GM18511 (cell line): ENCODE results near the gene RPH3AL.
"Not testable (repeated sequence)": the region's sequence is repeated elsewhere in the genome, so short reads cannot be mapped to it uniquely, and the experiment has no call there.

ENCODE experiments used
- ATAC-seq: cut with Tn5 transposase; IDR thresholded peaks from one replicate; pipeline ENCODE4 v1.9.1; 2021; ENCODE audit warnings: mild to moderate bottlenecking, moderate library complexity; ENCODE audit not compliant: unreplicated experiment

Gene RPH3AL

GRCh38 chr17:320809-321385 lies 31.7 kb downstream of the RPH3AL start:
- no peak for ATAC-seq

- ATAC-seq = no peak
These were observed 32.5 kb downstream of the RPH3AL start for GRCh38 chr17:320139-320538.

- no peak for ATAC-seq
These were observed 33.3 kb downstream of the RPH3AL start for GRCh38 chr17:319266-319665.

- not testable (repeated sequence) for ATAC-seq
These were observed 35.5 kb downstream of the RPH3AL start for GRCh38 chr17:317070-317469.

GRCh38 chr17:315399-315798 lies 37.2 kb downstream of the RPH3AL start:
- not testable (repeated sequence) for ATAC-seq

GRCh38 chr17:314614-314944 lies 38.0 kb downstream of the RPH3AL start:
- not testable (repeated sequence) for ATAC-seq

GRCh38 chr17:313911-314613 lies 38.5 kb downstream of the RPH3AL start:
- no peak for ATAC-seq

GRCh38 chr17:313231-313630 lies 39.4 kb downstream of the RPH3AL start:
- no peak for ATAC-seq

GRCh38 chr17:312476-313148 lies 40.0 kb downstream of the RPH3AL start:
- no peak for ATAC-seq

- no peak for ATAC-seq
These were observed 41.4 kb downstream of the RPH3AL start for GRCh38 chr17:311119-311782.

GRCh38 chr17:310111-311010 lies 42.2 kb downstream of the RPH3AL start:
- ATAC-seq = no peak

GRCh38 chr17:309361-309888 lies 43.2 kb downstream of the RPH3AL start:
- ATAC-seq = no peak

GRCh38 chr17:307741-308507 lies 44.7 kb downstream of the RPH3AL start:
- ATAC-seq = no peak

- no peak for ATAC-seq
These were observed 45.3 kb downstream of the RPH3AL start for GRCh38 chr17:307295-307691.

- no peak for ATAC-seq
These were observed 45.9 kb downstream of the RPH3AL start for GRCh38 chr17:306536-307294.

- ATAC-seq = no peak
These were observed 46.5 kb downstream of the RPH3AL start for GRCh38 chr17:306116-306515.

GRCh38 chr17:305090-305976 lies 47.3 kb downstream of the RPH3AL start:
- ATAC-seq = no peak

GRCh38 chr17:304461-304860 lies 48.1 kb downstream of the RPH3AL start:
- ATAC-seq = no peak
